Measurements from ENCODE around the gene ASPSCR1. TPM values are rescaled to one million over a fixed set of nuclear protein-coding genes. Genes with fewer than 3 reads are reported as not detected.
A peak's percentile ranks its signal among the peaks of the same experiment; 100 is the strongest.

The ASPSCR1 gene
- total RNA-seq, 1 donor from 2014 or later = 25.6 TPM

- Mint-ChIP-seq H3K27me3 (ENCODE audit: unreplicated experiment) (peaks cover 15% of the 10 kb centered on the region), H3K4me3 (ENCODE audit: unreplicated experiment) (no peak overlapping the region), H3K36me3 (ENCODE audit: low read depth, unreplicated experiment) (peaks cover 6% of the 10 kb centered on the region), H3K4me1 (ENCODE audit: unreplicated experiment) (peaks cover 9% of the 10 kb centered on the region), H3K9me3 (ENCODE audit: unreplicated experiment) (no peaks in the 10 kb centered on the region), H3K27ac (ENCODE audit: unreplicated experiment) (no peak overlapping the region)
- no peak for DNase-seq (ENCODE audit: low spot score)
- TF ChIP-seq CTCF (IDR thresholded peaks at IDR 0.05; ENCODE audit: unreplicated experiment) = no peak
These were observed 54.6 kb downstream of the ASPSCR1 start for GRCh38 chr17:82031885-82032627.

GRCh38 chr17:82033359-82034085 is 56.1 kb downstream of the ASPSCR1 start:
- peaks cover 14% of the 10 kb centered on the region for H3K4me1 Mint-ChIP-seq (ENCODE audit: unreplicated experiment)
- H3K27me3 Mint-ChIP-seq (ENCODE audit: unreplicated experiment) = peaks cover 15% of the 10 kb centered on the region
- no peak overlapping the region for H3K27ac Mint-ChIP-seq (ENCODE audit: unreplicated experiment)
- no peak overlapping the region for H3K4me3 Mint-ChIP-seq (ENCODE audit: unreplicated experiment)
- H3K36me3 Mint-ChIP-seq (ENCODE audit: low read depth, unreplicated experiment) = peaks cover 6% of the 10 kb centered on the region
- DNase-seq (ENCODE audit: low spot score) = no peak
- H3K9me3 Mint-ChIP-seq (ENCODE audit: unreplicated experiment) = no peaks in the 10 kb centered on the region
- no peak for TF ChIP-seq CTCF (IDR thresholded peaks at IDR 0.05; ENCODE audit: unreplicated experiment)

GRCh38 chr17:82034371-82035011 is 57.1 kb downstream of the ASPSCR1 start:
- Mint-ChIP-seq H3K4me1 (ENCODE audit: unreplicated experiment) (peaks cover 14% of the 10 kb centered on the region), H3K36me3 (ENCODE audit: low read depth, unreplicated experiment) (peaks cover 6% of the 10 kb centered on the region), H3K27ac (ENCODE audit: unreplicated experiment) (no peak overlapping the region), H3K9me3 (ENCODE audit: unreplicated experiment) (no peaks in the 10 kb centered on the region), H3K4me3 (ENCODE audit: unreplicated experiment) (peak overlapping the region; percentile 51), H3K27me3 (ENCODE audit: unreplicated experiment) (peaks cover 13% of the 10 kb centered on the region)
- no peak for TF ChIP-seq CTCF (IDR thresholded peaks at IDR 0.05; ENCODE audit: unreplicated experiment)
- no peak for DNase-seq (ENCODE audit: low spot score)

- peak overlapping the region; percentile 82 for H3K4me3 Mint-ChIP-seq (ENCODE audit: unreplicated experiment)
These were observed 58.1 kb downstream of the ASPSCR1 start for GRCh38 chr17:82035488-82035887.

More at GRCh38 chr17:82035488-82035887, 58.1 kb downstream of the ASPSCR1 start:
- H3K36me3 Mint-ChIP-seq (ENCODE audit: low read depth, unreplicated experiment) = peaks cover 6% of the 10 kb centered on the region
- peaks cover 11% of the 10 kb centered on the region for H3K4me1 Mint-ChIP-seq (ENCODE audit: unreplicated experiment)
- H3K9me3 Mint-ChIP-seq (ENCODE audit: unreplicated experiment) = no peaks in the 10 kb centered on the region
- TF ChIP-seq CTCF (IDR thresholded peaks at IDR 0.05; ENCODE audit: unreplicated experiment) = no peak
- peaks cover 15% of the 10 kb centered on the region for H3K27me3 Mint-ChIP-seq (ENCODE audit: unreplicated experiment)
- DNase-seq (ENCODE audit: low spot score) = no peak
- no peak overlapping the region for H3K27ac Mint-ChIP-seq (ENCODE audit: unreplicated experiment)

Data from endothelial cell (in vitro differentiated cells).